Fibroblast of upper back skin (primary cell): Measurements from ENCODE around the gene AIM2.
A peak's percentile ranks its signal among the peaks of the same experiment; 100 is the strongest.
"Not testable (repeated sequence)": the region's sequence is repeated elsewhere in the genome, so short reads cannot be mapped to it uniquely, and the experiment has no call there.

ENCODE experiments used
- DNase-seq: peaks from one replicate; pipeline ENCODE4 v3.0.0-alpha.2; 2013

The AIM2 gene

GRCh38 chr1:159076438-159077119 lies at the start of gene AIM2:
AIM2 (minus strand) TSS chr1:159076766; CDS start chr1:159073499, 3,267 bp downstream.
- DNase-seq = peak; percentile 42

GRCh38 chr1:159123587-159123986 lies 47.0 kb upstream of the AIM2 start:
- no peak for DNase-seq

- peak; percentile 87 for DNase-seq
Measured at GRCh38 chr1:159122005-159122621, 45.5 kb upstream of the AIM2 start.

GRCh38 chr1:159121526-159121925 lies 45.0 kb upstream of the AIM2 start:
- DNase-seq = no peak

GRCh38 chr1:159120317-159120716 lies 43.8 kb upstream of the AIM2 start:
- no peak for DNase-seq

GRCh38 chr1:159113596-159114433 lies 37.2 kb upstream of the AIM2 start:
- no peak for DNase-seq

- DNase-seq = not testable (repeated sequence)
Measured at GRCh38 chr1:159103021-159103420, 26.5 kb upstream of the AIM2 start.

- no peak for DNase-seq
Measured at GRCh38 chr1:159100589-159100988, 24.0 kb upstream of the AIM2 start.

- no peak for DNase-seq
Measured at GRCh38 chr1:159098596-159098995, 22.0 kb upstream of the AIM2 start.

- DNase-seq = peak; percentile 80
Measured at GRCh38 chr1:159092036-159092760, 15.6 kb upstream of the AIM2 start.

- peak; percentile 80 for DNase-seq
Measured at GRCh38 chr1:159091607-159092031, 15.1 kb upstream of the AIM2 start.

- no peak for DNase-seq
Measured at GRCh38 chr1:159091180-159091560, 14.6 kb upstream of the AIM2 start.

GRCh38 chr1:159090286-159091179 lies 14.0 kb upstream of the AIM2 start:
- DNase-seq = peak; percentile 65

- DNase-seq = no peak
Measured at GRCh38 chr1:159089184-159089791, 12.7 kb upstream of the AIM2 start.

GRCh38 chr1:159088546-159089183 lies 12.1 kb upstream of the AIM2 start:
- no peak for DNase-seq

- DNase-seq = peak; percentile 89
Measured at GRCh38 chr1:159088050-159088449, 11.5 kb upstream of the AIM2 start.

GRCh38 chr1:159084867-159085266 lies 8.3 kb upstream of the AIM2 start:
- DNase-seq = no peak

GRCh38 chr1:159084152-159084551 lies 7.6 kb upstream of the AIM2 start:
- DNase-seq = no peak

GRCh38 chr1:159083013-159083412 lies 6.4 kb upstream of the AIM2 start:
- no peak for DNase-seq

- DNase-seq = no peak
Measured at GRCh38 chr1:159081626-159082025, 5.1 kb upstream of the AIM2 start.

GRCh38 chr1:159079525-159079924 lies 3.0 kb upstream of the AIM2 start:
- DNase-seq = no peak
